Measurements from ENCODE around the gene STX3.

GRCh38 chr11:59755701-59756557 lies 753 bp downstream of the STX3 start:
- TF ChIP-seq, protein P1, sequence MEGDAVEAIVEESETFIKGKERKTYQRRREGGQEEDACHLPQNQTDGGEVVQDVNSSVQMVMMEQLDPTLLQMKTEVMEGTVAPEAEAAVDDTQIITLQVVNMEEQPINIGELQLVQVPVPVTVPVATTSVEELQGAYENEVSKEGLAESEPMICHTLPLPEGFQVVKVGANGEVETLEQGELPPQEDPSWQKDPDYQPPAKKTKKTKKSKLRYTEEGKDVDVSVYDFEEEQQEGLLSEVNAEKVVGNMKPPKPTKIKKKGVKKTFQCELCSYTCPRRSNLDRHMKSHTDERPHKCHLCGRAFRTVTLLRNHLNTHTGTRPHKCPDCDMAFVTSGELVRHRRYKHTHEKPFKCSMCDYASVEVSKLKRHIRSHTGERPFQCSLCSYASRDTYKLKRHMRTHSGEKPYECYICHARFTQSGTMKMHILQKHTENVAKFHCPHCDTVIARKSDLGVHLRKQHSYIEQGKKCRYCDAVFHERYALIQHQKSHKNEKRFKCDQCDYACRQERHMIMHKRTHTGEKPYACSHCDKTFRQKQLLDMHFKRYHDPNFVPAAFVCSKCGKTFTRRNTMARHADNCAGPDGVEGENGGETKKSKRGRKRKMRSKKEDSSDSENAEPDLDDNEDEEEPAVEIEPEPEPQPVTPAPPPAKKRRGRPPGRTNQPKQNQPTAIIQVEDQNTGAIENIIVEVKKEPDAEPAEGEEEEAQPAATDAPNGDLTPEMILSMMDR (IDR thresholded peaks at IDR 0.05; ENCODE audit: insufficient read depth, low read length) = no peak
- TF ChIP-seq, protein P2, sequence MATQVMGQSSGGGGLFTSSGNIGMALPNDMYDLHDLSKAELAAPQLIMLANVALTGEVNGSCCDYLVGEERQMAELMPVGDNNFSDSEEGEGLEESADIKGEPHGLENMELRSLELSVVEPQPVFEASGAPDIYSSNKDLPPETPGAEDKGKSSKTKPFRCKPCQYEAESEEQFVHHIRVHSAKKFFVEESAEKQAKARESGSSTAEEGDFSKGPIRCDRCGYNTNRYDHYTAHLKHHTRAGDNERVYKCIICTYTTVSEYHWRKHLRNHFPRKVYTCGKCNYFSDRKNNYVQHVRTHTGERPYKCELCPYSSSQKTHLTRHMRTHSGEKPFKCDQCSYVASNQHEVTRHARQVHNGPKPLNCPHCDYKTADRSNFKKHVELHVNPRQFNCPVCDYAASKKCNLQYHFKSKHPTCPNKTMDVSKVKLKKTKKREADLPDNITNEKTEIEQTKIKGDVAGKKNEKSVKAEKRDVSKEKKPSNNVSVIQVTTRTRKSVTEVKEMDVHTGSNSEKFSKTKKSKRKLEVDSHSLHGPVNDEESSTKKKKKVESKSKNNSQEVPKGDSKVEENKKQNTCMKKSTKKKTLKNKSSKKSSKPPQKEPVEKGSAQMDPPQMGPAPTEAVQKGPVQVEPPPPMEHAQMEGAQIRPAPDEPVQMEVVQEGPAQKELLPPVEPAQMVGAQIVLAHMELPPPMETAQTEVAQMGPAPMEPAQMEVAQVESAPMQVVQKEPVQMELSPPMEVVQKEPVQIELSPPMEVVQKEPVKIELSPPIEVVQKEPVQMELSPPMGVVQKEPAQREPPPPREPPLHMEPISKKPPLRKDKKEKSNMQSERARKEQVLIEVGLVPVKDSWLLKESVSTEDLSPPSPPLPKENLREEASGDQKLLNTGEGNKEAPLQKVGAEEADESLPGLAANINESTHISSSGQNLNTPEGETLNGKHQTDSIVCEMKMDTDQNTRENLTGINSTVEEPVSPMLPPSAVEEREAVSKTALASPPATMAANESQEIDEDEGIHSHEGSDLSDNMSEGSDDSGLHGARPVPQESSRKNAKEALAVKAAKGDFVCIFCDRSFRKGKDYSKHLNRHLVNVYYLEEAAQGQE (IDR thresholded peaks at IDR 0.05; ENCODE audit: insufficient replicate concordance, low read depth) = no peak
- no peak for TF ChIP-seq GABPA (IDR thresholded peaks at IDR 0.05; ENCODE audit: low read depth)

Data from HL-60 (cell line).